GM19023 (cell line): ENCODE results near the gene OTOS.
A peak's percentile ranks its signal among the peaks of the same experiment; 100 is the strongest.

Source experiments
- ATAC-seq: cut with Tn5 transposase; IDR thresholded peaks from one replicate; pipeline ENCODE4 v1.9.1; 2021; ENCODE audit warnings: mild to moderate bottlenecking, moderate library complexity; ENCODE audit not compliant: unreplicated experiment

OTOS gene

DNA sequence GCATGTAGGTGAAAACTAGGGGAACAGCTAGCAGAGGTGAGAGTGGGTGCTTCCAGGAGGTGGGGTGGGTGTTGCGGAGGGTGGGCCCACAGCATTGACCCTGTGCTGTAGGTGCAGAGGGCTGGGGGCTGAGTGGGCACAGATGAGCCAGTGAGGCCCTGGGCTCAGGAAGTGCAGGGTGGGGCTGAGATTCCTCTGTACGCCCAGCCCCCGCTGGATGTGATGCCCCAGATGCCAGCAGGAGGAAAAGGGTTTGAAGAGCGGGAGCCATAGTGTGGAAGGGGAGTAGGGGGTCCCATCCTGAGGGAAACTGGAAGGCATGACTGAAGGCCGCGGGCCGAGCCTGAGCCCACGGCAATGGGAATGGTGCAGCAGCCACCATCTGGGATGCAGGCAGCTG, 14.1 kb upstream of the OTOS start:
- ATAC-seq: no peak

DNA sequence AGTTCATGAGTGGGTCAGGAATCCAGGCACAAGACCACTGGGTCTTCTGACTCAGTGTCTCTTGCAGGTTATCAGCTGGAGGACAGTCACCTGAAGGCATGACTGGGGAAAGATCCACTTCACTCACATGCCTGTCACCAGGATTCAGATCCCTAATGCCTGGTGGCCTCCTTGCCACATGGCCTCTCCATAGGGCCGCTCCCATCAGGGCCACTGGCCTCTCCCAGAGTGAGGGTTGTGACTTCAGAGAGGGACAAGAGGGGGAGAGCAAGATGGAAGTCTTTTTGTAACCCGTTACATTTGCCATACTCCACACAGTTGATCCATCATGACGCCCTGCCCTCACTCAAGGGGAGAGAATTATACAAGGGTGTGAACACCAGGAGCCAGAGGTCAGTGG, 13.0 kb upstream of the OTOS start:
- no peak for ATAC-seq

- ATAC-seq: no peak
Observed at GRCh38 chr2:240151477-240152031, 11.1 kb upstream of the OTOS start.

- ATAC-seq: no peak
Observed at GRCh38 chr2:240149943-240150784, 9.7 kb upstream of the OTOS start.

DNA sequence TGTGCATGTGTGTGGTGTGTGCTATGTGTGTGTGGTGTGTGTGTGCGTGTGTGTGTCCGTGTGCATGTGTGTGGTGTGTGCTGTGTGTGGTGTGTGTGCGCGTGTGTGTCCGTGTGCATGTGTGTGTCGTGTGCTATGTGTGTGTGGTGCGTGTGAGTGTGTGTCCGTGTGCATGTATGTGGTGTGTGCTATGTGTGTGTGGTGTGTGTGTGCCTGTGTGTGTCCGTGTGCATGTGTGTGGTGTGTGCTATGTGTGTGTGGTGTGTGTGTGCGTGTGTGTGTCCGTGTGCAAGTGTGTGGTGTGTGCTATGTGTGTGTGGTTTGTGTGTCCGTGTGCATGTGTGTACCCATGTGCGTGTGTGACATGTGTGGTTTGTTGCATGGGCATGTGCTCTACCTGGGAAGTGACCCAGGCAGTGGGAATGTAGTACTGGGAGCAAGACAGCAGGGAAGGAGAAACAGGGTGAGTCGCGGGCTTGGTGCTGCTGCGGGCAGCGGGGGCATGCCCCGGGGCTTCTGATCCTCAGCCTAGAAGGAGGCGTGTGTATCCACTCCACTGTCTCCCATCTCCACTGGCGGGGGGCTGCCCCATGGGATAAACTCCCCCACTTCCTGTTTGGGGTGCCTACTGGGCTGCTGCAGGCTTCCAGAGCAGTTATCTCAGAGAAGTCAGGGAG, 7.6 kb upstream of the OTOS start:
- no peak for ATAC-seq

GRCh38 chr2:240147382-240147781, 6.9 kb upstream of the OTOS start:
- no peak for ATAC-seq

DNA sequence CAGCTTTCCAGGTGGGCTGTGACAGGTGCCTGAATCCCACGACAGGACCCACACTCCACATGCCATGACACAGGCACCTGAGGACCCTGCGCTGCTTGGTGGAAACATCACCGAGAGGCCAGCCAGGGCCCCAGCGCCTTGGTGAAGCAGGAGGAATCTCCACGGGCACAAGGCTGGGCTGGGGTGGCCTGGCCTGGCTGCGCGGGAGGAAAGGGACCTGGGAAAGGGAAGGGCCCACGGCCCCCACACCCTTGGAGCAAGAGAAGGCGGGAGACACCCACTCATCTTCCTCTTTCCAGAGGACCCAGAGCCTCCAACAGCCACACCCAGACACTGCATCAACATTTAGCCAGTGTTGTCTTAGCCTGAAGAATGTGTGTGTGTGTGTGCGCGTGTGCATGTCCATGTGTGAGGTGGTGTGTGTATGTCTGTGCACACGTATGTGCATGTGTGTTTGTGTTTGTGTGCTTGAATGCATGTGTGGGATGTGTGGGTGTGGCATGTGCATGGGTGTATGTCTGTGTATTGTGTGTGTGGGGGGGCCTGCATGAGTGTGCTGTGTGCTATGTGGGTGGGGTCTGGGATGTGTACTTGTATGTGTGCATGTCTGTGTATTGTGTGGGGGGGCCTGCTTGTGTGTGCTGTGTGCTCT, 6.3 kb upstream of the OTOS start:
- ATAC-seq: no peak

DNA sequence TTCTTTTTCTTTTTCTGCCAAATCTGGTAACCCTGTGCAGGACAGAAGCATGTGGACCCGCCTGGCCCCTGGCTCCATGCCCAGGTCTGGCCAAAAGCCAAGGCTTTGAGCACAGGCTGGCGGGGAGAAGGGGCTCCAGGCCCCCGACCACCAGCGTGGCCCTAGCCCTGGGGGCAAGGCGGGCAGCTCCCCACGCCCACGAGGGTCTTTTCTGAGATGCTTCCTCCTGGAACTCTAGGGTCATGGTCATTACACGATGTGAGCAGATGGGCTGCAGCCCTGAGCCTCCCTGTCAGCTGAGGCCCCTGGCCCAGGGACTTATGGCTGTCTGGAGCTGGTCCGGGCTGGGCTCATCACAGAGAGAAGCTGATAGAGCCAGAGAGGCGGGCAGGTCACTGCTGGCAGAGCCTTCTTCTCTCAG, 5.7 kb upstream of the OTOS start:
- ATAC-seq: no peak

DNA sequence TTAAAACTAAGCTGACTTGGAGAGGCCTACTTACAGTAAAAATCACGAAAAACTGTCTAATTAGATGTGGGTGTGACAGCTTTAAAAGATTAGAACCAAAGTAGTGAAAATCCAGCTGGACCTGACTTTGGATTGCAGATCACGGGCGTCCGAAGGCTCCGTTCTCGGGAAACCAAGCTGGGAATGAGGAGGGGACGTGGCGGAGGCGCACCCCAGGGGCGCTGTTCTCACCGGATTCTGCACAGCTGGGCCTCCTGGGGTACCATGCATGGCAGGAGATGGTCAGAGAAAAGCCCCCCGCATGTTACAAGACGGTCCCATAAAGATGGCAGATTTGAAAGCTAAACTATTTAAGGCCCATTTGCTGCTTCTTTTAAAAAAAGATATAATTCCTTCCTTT, 5.0 kb upstream of the OTOS start:
- ATAC-seq: no peak

DNA sequence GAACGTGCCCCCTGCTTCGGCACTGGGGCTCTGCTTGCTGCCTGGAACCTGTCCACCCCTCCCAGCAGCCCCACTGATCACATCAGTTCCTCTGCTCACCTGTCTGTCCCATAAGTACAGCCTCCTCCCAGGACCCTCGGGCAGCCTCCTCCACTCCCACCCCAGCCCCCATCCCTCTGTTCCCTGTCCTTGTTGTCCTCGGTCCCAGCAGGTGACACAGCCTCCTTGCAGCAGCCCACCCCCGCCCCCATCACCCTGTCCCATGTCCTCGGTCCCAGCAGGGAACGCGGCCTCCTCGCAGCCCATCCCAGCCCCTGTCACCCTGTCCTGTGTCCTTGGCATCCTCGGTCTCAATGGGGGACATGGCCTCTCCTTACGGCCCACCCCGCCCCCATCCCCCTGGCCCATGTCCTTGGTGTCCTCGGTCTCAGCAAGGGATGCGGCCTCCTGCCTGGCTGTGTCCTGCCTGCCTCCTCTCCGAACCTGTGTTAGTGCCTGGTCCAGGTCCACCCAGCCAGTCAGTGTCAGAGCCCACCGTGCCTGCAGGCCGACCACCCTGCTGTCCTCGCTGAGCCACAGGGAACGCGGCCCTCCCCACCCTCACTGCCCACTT, 4.3 kb upstream of the OTOS start:
- no peak for ATAC-seq

GRCh38 chr2:240143801-240144648, 3.6 kb upstream of the OTOS start:
- ATAC-seq: peak; percentile 70

DNA sequence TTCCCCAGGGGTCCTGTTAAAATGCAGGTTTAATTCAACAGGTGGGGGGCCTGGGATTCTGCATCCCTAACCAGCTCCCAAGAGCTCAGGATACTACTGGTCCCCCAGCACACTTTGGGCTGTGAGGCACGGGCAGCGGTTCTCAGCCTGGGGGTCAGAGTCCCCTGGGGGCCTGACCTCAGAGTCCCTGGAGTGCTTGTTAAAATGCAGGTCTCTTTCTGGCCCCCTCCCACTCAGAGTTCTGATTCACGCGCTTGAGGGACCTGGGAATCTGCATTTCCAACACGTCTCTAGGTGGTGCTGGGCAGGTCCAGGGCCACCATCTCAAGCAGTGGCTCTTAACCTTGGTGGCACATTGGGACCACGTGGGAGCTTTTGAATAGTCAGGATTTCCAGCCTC, 2.8 kb upstream of the OTOS start:
- no peak for ATAC-seq

DNA sequence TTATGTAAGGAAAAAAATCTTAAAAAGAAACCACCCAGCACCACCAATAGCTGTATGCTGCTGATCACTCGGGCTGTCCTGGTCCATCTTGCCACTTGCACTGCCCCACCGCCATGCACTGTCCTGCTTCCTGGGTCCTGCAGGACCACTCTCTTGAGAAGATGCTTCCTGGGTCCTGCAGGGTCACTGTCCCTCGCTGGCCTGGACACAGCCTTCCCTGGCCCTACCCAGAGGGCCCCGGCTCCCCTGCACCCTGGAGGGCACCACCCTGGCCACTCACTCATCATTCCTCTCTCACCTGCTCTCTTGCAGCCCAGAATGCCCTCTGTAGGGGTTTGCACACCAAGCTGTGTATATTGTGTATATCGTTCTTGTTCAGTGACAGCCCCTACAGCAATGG, 2.4 kb upstream of the OTOS start:
- ATAC-seq: no peak

GRCh38 chr2:240142256-240142775, 1.9 kb upstream of the OTOS start:
- ATAC-seq: no peak

DNA sequence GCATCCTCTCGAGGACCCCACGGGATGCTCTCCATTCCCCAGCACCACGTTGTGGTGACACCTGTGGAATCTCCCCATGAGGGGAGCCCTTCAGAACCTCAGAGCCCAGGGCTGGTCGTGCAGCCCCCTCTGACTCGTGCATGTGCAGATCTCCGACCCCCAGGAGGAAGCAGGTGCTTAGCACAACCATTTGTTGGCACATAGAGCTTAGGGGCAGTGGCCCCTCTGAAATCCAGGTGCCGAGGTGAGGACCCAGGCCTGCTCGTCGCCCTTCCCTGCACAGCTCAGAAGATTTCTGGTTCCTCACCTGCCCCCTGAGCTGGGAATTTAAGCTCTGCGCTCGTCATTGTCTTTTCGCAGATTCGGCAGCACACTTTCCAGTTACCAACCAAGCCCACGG, 1.3 kb upstream of the OTOS start:
- no peak for ATAC-seq

DNA sequence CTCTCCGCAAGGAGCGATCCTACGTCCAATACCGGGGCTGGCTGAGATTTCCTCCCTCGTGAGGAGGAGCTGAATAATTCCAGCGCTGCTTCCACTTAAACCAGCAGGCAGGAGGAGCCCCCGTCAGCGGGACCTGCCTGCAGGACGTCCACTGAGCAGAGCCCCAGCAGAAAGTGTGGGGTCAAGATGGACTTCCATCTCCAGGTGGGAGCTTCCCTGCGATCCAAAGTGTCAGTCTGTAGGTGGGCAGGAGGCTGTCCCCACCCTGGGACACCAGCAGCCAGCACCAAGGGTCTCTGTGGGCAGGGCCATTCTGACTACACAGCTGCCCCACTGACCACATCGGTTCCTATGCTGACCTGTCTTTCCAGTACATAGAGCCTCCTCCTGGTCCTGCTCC, 462 bp upstream of the OTOS start:
- ATAC-seq: no peak

- ATAC-seq: no peak
Observed at GRCh38 chr2:240139666-240140393, 628 bp downstream of the OTOS start.

DNA sequence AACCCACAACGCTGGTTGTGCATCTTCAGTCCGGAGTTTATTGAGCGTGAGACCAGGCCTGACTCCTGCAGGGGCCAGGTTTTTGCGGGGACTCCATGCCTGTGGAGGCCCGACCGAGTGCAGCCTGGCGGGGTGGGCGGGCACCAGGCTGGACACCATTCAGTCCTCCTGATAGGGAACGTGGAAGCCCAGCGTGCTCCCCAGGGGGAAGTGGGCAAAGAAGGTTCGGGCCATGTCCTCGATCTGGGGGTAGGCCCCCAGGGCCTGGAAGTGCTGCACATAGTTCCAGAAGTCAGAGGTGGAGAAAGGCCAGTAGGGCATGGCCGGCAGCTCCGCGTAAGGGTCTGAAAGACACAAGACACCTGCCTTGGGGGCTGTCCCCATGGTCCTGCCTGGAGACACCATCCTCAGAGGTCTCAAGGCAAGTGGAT, 1.4 kb downstream of the OTOS start:
- ATAC-seq: no peak

GRCh38 chr2:240138254-240138984, 2.0 kb downstream of the OTOS start:
- ATAC-seq: no peak
